WERI-Rb-1 (cell line): ENCODE measurements around the gene PCNT.

Experiments
- DNase-seq: peaks from one replicate; pipeline ENCODE4 v3.0.0-alpha.2; 2020
- H3K27ac ChIP-seq: fragments of 250-450 bp; sonication (Bioruptor Pico); 2 replicates; pipeline ENCODE4 v1.5.1; 2020; ENCODE audit warnings: mild to moderate bottlenecking, moderate library complexity
- H3K27me3 ChIP-seq: fragments of 250-450 bp; sonication (Bioruptor Pico); 2 replicates; pipeline ENCODE4 v1.5.1; 2021; ENCODE audit warnings: mild to moderate bottlenecking, low read depth, moderate library complexity; ENCODE audit not compliant: insufficient read depth, severe bottlenecking
- H3K36me3 ChIP-seq: fragments of 250-450 bp; sonication (Bioruptor Pico); 2 replicates; pipeline ENCODE4 v1.5.1; 2020; ENCODE audit warnings: mild to moderate bottlenecking, moderate library complexity
- H3K4me3 ChIP-seq: 2 replicates; pipeline ENCODE4 v1.5.1; 2011; ENCODE audit warnings: low read depth, mild to moderate bottlenecking, control low read depth, low read length
- H3K9me3 ChIP-seq: fragments of 250-450 bp; sonication (Bioruptor Pico); 2 replicates; pipeline ENCODE4 v1.5.1; 2021; ENCODE audit warnings: mild to moderate bottlenecking, moderate library complexity; ENCODE audit not compliant: severe bottlenecking
- TF ChIP-seq, protein P1 (sequence below): IDR thresholded peaks from 2 replicates; pipeline ENCODE4 v1.5.1; 2011; ENCODE audit warnings: low read depth, mild to moderate bottlenecking, control low read depth, inconsistent platforms, low read length

The PCNT gene

DNA sequence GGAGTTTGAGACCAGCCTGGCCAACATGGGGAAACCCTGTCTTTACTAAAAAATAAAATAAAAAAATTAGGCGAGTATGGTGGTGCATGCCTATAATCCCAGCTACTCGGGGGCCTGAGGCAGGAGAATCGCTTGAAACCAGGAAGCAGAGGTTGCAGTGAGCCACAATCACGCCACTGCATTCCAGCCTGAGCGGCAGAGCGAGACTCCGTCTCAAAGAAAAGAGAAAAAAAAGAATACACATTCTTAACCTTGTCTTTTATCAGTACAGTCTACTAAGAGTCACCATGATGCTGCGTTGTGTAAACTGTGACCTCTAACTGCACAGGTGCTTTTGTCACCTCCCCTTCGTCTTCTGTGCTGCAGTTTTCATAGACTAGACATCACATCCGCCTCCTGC, 37.2 kb downstream of the PCNT start:
- peaks cover 85% of the 10 kb centered on the region for H3K36me3 ChIP-seq
- DNase-seq: no peak
- no peak overlapping the region for H3K27ac ChIP-seq
- H3K9me3 ChIP-seq: no peaks in the 10 kb centered on the region
- no peaks in the 10 kb centered on the region for H3K27me3 ChIP-seq
- H3K4me3 ChIP-seq: no peak overlapping the region
- TF ChIP-seq, protein P1, sequence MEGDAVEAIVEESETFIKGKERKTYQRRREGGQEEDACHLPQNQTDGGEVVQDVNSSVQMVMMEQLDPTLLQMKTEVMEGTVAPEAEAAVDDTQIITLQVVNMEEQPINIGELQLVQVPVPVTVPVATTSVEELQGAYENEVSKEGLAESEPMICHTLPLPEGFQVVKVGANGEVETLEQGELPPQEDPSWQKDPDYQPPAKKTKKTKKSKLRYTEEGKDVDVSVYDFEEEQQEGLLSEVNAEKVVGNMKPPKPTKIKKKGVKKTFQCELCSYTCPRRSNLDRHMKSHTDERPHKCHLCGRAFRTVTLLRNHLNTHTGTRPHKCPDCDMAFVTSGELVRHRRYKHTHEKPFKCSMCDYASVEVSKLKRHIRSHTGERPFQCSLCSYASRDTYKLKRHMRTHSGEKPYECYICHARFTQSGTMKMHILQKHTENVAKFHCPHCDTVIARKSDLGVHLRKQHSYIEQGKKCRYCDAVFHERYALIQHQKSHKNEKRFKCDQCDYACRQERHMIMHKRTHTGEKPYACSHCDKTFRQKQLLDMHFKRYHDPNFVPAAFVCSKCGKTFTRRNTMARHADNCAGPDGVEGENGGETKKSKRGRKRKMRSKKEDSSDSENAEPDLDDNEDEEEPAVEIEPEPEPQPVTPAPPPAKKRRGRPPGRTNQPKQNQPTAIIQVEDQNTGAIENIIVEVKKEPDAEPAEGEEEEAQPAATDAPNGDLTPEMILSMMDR: no peak

DNA sequence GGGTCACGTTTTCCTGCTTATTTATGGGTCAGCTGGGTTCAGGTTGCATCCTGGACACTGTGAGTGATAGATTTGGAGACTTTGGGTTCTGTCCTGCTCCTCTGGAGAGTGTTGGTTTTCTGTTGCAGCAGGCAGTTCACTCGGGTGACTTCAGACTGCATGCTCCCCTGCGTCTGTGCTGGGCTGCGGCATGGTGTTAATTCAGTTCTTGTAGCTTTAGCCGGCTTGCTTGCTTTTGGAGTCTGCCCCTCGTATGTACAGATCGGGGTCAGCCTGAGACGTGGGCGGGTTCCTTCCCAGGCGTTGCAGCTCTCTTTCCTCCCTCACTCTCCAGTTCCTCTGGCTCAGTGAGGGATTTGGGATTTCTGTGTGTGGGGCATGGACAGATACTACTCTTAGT, 38.0 kb downstream of the PCNT start:
- Histone ChIP-seq H3K9me3 (no peaks in the 10 kb centered on the region), H3K27ac (no peak overlapping the region), H3K27me3 (no peaks in the 10 kb centered on the region), H3K4me3 (no peak overlapping the region), H3K36me3 (peaks cover 85% of the 10 kb centered on the region)
- DNase-seq: no peak
- TF ChIP-seq, protein P1: no peak

DNA sequence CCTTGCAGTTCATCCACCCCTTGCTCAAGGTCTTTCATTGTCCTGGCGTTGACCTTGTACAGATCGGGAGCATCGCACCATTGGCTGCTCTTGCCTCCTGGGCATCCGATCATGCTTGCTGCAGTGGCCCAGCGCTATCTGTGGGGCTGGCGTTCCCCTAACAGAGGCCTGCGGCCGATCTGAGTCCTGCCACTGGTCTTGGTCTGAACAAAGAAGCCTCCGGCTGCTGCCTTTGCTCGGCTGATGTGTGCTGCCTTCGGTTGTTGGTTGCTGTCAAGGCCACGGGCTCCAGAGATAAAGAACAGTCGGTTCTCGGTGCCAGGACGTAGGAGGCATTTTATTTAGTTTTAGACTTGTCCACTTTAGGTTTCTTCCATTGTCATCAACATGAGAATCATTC, 39.0 kb downstream of the PCNT start:
- DNase-seq: no peak
- H3K9me3 ChIP-seq: no peaks in the 10 kb centered on the region
- TF ChIP-seq, protein P1: no peak
- H3K27ac ChIP-seq: no peak overlapping the region
- peaks cover 85% of the 10 kb centered on the region for H3K36me3 ChIP-seq
- no peak overlapping the region for H3K4me3 ChIP-seq
- H3K27me3 ChIP-seq: no peaks in the 10 kb centered on the region

DNA sequence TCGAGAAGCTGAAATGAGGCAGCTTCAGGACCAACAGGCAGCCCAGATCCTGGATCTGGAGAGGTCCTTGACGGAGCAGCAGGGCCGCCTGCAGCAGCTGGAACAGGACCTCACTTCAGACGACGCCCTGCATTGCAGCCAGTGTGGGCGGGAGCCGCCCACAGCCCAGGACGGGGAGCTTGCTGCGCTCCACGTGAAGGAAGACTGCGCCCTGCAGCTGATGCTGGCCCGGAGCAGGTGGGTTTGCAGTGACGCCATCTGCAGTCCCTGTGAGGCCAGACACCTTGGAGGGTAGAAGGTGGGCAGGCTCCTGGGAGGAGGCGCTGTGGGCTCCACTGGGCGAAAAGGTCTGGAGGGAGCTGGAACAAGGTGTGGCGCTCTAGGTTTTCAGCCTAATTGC, 39.7 kb downstream of the PCNT start:
- H3K9me3 ChIP-seq: no peaks in the 10 kb centered on the region
- H3K36me3 ChIP-seq: peaks cover 84% of the 10 kb centered on the region
- DNase-seq: no peak
- H3K4me3 ChIP-seq: no peak overlapping the region
- H3K27ac ChIP-seq: no peak overlapping the region
- TF ChIP-seq, protein P1: no peak
- no peaks in the 10 kb centered on the region for H3K27me3 ChIP-seq

DNA sequence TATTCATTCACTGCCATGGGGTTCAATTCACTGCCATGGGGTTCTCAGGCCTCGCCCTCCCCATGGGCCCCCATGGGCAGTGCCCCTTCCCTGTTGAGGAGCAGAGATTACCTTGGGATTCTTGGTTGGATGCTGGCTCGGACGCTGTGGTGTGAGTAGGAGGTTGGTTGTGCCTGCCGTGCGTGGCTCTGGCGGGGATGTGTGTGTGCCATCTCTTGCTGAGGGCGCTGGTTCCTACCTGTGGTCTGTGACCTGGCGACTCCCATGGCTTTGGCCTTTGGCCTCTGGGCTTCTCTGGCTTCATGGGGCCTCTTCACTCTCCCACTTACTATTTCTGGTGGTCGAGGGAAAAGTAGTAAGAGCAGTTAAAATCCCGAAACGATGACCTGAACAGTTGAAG, 42.1 kb downstream of the PCNT start:
- Histone ChIP-seq H3K4me3 (no peak overlapping the region), H3K9me3 (no peaks in the 10 kb centered on the region), H3K27me3 (no peaks in the 10 kb centered on the region), H3K27ac (no peak overlapping the region), H3K36me3 (peaks cover 79% of the 10 kb centered on the region)
- no peak for DNase-seq
- TF ChIP-seq, protein P1: no peak

DNA sequence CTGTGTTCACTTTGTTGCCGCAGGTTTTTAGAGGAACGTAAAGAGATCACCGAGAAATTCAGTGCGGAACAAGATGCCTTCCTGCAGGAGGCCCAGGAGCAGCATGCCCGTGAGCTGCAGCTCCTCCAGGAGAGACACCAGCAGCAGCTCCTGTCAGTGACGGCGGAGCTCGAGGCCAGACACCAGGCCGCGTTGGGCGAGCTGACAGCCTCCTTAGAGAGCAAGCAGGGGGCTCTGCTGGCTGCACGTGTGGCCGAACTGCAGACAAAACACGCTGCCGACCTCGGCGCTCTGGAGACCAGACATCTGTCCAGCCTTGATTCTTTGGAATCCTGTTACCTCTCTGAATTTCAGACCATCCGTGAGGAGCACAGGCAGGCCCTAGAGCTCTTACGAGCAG, 42.6 kb downstream of the PCNT start:
- TF ChIP-seq, protein P1: no peak
- Histone ChIP-seq H3K9me3 (no peaks in the 10 kb centered on the region), H3K27ac (no peak overlapping the region), H3K27me3 (no peaks in the 10 kb centered on the region), H3K4me3 (no peak overlapping the region), H3K36me3 (peaks cover 79% of the 10 kb centered on the region)
- DNase-seq: no peak
